HG02759 (cell line): Measurements from ENCODE around the gene DPEP2NB.
"Not testable (repeated sequence)": the region's sequence is repeated elsewhere in the genome, so short reads cannot be mapped to it uniquely, and the experiment has no call there.

Experiments
- ATAC-seq: cut with Tn5 transposase; IDR thresholded peaks from one replicate; pipeline ENCODE4 v1.9.1; 2021; ENCODE audit warnings: mild to moderate bottlenecking, moderate library complexity; ENCODE audit not compliant: unreplicated experiment

DPEP2NB gene

DNA sequence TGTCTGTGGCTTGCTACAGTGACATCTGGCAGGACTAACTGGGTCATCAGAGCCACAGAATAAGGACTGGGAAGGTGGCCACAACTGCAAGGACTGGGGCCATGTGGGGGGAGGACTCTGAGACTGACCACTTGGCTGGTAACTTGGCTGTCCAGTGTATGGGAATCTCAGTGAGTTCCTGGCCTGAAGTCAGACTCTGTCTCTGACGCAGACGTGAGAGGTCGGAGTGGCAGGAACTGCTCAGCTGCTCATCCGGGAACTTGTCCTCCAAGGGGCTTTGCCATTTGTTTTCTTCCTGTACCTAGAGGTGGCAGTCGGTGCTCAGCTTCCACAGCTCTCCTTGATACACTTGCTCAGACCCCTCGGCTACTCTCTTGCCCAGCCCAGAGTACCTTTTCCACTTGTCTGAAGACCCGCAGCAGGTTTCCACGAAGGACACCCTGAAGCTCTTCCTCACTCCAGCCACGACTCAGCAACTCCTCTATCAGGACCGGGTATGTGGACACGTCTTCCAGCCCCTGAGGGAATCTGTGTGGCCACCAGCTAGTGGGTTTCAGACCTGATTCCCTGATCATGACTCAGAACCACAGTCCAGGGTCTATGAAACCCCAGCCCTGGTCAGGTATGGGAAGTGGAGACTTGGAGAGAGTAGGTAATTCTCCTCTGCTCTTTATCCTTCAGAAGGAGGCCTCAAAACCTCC lies 28.1 kb downstream of the DPEP2NB start:
- no peak for ATAC-seq

DNA sequence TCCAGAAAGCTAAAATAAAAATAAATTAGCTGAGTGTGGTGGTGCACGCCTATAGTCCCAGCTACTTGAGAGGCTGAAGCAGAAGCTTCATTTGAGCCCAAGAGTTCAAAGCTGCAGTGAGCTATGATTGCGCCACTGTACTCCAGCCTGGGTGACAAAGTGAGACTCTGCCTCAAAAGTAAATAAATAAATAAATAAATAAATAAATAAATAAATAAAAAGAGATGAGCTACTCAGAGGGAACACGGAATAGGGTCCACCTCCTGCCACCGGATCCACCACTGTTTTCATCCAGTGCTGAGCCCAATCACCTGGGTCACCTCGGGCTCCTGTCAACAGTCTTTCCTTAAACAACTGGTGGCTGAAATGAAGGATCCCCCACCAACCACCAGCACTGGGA lies 28.8 kb downstream of the DPEP2NB start:
- ATAC-seq, result no peak

DNA sequence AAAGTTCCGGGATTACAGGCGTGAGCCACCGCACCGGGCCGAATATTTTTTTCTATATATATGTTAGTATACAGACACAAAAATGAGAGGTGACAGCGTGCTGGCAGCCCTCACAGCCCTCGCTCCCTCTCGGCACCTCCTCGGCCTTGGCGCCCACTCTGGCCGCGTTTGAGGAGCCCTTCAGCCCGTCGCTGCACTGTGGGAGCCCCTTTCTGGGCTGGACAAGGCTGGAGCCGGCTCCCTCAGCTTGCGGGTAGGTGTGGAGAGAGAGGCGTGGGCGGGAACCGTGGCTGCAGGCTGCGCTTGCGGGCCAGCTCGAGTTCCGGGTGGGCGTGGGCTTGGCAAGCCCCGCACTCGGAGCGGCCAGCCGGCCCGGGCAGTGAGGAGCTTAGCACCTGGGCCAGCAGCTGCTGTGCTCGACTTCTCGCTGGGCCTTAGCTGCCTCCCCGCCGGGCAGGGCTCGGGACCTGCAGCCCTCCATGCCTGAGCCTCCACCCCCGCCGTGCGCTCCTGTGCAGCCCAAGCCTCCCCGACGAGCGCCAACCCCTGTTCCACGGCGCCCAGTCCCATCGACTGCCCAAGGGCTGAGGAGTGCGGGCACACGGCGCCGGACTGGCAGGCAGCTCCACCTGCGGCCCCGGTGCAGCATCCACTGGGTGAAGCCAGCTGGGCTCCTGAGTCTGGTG lies 33.6 kb downstream of the DPEP2NB start:
- no peak for ATAC-seq

DNA sequence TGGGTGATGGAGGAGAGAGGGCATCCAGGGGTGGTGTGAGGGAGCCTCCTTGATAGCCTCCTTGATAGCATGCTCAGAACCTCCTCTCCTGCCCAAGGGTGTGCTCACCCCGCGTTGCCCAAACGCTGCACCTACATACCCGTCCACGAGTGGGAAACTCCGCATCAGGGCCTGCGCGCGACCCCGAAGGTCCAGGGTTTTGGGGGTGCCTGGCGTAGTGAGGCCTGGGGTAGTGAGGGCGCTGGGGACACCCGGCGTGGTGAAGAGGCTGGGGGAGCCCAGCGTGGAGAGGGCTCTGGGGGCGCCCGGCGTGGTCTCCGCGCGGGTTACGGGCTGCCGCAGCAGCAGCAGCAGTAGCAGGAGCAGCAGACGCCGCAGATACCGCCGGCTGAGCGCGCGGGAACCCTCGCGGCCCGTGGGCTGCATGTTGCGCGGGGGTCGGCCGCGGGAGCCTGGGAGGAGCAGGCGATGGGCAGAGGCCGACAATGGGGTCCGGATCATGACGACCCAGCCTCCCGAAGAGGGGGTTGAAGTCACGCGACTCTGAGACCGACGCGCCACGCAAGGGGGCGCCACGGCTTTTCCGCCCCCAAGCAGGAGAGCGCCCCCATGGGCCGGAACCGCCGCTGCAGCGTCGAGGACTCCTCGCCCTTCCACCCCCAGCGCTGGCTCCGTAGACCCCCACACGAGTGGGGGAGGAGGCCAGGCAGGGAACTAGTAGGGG lies 35.6 kb downstream of the DPEP2NB start, which contains the start of gene DPEP3:
Gene DPEP3, minus strand, starts transcription at position 545 of the 724 bp plus-strand sequence. Its CDS starts 119 bp downstream, at position 426.
- no peak for ATAC-seq

DNA sequence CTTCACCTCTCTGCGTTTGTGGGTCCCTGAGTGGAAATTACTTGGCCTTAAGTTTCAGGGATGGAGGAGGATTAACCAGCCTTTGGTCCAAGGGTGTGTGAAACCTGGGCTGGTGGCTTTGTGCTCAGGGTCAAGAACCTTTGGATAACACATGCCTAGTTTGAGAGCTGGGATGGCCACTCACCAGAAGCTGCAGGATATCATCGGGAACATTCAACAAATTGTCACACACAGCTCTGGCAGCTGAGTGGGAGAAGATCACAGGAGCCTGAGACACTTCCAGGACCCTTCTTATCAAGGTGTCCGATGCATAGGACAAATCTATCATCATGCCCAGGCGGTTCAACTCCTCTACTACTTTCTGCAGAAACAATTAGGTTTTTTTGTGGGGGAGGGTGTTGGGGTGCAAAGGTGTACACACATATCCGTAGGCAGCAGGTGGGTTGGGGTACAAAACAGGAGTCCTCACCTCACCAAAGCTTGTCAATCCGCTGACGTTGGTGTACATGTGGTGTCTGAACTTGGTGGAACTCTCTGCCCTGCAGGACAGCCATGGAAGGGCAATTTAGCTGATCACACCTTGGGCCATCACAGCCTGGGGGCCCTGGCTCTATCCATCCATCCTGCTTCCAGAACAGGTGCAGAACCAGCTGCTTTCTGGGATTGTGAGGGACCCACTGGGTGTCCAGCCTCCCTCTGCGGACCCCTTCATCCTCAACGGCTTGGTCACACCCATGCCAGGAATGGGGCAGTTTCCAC lies 38.1 kb downstream of the DPEP2NB start:
- no peak for ATAC-seq

DNA sequence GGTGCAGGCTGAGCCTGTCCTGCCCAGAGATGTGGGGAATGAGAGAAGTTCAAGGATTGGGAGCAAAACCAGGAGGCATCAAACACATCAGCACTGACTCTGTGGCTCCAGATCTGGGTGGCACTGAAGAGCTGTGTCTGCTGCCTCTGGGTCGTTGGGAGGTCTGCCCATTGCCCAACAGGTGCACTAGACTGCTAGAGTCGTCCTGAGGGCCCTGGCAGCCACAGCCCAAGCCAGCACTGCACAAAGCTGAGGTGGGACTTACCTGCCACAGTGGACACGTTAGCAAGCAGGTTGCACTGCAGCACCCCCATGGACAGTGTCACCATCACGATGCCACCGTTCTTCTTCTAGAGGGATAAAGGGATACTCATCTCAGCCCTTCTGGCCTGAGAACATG lies 38.7 kb downstream of the DPEP2NB start:
- ATAC-seq, result no peak

DNA sequence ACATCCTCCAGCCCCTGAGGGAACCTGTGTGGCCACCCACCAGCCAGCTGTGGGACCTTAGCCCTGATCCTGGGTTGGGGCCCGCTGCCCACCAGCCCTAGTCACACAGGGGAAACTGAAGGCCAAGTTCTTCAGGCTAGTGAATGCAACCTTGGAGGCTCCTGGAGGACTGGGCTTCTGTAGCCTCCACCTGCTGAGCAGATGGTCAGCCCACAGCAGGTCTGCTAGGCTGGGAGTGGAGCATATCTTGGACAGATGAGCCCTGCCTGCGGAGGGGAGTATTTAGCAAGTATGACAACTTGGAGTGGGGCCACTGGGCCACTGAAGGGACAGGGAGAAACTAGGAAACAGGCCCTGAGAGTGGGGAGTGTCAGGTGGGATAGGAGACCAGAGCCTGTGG lies 39.5 kb downstream of the DPEP2NB start:
- ATAC-seq, result no peak

DNA sequence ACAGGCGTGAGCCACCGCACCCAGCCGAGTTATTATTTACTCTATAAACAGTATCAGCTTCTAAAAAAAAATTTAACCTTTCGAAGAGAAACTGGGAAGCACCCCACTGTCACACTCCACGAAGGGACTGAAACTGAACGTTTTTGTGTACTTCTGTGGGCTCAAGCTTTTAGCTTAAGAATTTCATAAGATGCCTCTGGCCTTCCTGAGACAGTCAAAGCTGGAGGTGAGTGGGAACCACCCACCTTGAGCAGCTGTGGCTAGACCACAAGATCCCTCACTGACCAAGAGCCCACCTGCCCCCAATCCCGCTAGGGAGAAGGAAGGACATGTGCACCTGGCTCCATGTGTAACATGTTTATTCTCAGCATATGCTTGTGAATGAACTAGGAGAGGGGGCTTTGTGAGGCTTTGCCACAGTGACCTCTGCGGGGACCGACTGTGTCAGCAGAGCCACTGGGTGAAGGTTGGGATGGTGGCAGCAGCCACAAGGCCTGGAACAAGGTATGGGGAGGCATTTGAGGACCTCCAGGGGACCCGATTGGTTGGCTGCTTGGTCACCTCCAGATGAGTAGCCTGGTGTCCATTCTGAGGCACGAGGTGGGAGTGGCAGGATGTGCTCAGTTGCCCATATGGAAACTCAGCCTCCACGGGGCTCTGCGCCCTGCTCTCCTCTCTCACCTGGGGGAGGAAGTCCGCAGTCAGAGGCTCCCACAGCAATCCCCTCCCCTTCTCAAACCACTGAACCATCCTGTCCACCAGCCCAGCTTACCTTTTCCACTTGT lies 40.2 kb downstream of the DPEP2NB start:
- no peak for ATAC-seq

DNA sequence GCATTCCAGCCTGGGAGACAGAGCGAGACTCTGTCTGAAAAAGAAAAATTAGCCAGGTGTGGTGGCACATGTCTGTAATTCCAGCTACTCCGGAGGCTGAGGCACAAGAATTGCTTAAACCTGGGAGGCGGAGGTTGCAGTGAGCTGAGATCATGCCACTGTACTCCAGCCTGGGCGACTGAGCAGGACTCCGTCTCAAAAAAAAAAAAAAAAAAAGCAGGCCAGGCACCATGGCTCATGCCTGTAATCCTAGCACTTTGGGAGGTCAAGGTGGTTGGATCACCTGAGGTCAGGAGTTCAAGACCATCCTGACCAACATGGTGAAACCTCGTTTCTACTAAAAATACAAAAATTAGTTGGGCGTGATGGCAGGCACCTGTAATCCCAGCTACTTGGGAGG lies 43.4 kb downstream of the DPEP2NB start:
- ATAC-seq, result not testable (repeated sequence)

DNA sequence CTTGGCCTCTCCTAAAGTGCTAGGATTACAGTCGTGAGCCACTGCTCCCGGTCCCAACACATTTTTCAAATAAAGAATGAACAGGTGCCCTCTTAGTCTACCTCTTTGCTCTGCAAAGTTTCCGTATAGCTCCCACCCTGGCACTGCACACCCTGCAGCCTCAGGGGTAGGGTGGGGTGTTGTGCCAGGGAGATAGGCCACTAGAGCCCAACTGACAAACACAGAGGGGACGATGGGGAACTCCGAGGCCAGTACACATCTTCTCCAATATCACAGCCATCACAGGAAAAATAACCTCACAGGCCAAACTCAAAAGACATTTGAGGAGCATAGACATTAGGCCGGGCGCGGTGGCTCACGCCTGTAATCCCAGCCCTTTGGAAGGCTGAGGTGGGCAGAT lies 44.6 kb downstream of the DPEP2NB start:
- ATAC-seq, result no peak

DNA sequence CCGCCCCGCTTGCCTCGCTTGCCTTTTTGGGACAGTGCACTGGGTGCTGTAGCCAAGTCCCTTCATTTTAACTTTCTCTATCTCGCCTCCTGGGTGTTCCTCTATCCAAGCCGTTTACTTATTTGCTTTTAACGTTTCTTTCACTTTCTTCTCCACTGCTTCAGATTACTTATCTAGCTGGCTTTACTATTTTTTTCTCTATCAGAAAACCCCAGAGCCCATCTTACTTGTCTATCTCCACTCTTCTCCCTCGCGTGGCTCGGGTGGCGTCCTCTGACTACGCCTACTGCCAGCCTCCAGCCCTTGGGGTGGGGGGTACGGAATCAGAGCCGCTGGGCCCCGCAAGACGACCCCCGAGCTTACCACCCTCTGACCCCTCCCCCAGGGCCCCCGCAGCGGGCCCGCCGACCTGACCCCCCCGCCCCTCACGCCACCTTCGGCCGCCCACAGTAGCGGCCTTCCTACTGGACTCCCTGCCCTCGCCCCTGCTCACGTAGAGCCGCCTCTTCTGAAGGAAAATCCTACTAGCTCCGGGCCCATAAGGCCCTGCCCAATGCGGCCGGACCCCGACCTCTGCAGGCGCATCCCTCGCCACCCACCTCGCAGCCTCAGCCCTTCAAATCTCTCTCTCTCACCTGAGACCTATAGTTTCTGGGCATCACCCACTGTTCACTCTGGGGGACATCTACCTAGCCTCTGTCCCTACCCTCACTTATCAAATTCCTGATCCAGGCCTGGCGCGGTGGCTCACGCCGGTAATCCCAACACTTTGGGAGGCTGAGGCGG lies 46.3 kb downstream of the DPEP2NB start:
- no peak for ATAC-seq

DNA sequence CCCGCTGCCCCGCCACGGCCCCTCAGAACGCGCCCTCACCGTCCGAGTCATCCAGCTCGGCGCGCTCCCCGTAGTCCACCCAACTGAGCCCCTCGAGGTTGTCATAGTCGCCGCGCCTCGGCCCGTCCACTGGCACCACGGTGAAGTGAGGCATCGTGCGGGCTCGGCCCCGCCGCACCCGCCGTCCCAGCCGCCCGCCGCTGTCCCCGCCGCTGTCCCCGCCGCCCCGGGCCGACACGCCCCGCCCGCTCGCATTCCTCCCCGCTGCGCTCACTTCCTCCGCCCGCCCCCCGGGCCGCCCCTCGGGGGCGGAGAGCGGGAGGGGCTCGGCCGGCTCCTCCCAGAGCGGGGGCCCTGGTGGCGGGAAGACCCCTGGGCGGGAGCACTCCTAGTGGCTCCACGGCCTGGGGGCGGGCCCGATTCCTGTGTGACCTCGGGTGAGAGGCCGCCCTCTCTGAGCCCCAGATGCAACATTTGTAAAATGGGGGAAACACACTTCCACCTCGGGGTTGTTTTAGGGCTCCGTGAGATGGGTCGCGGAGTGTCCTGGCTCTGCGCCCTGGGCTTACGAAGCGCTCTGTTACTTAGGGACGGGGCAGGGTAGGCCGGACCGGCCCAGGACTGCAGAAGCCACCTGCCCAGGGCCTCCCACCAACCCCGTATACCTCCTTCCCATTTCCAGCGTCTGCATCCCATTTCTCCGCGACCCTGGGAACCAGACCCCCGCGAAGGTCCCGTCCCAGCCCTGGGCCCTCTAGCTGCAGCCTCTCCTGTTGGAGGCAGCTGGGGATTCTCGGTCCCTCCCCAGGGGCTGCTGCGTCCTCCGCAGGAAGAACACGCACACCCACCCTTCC lies 47.1 kb downstream of the DPEP2NB start, which contains the start of gene SLC12A4:
Gene SLC12A4, minus strand, starts transcription at position 238 of the 854 bp plus-strand sequence. Its CDS starts 84 bp downstream, at position 154.
- ATAC-seq, result peak; percentile 83

DNA sequence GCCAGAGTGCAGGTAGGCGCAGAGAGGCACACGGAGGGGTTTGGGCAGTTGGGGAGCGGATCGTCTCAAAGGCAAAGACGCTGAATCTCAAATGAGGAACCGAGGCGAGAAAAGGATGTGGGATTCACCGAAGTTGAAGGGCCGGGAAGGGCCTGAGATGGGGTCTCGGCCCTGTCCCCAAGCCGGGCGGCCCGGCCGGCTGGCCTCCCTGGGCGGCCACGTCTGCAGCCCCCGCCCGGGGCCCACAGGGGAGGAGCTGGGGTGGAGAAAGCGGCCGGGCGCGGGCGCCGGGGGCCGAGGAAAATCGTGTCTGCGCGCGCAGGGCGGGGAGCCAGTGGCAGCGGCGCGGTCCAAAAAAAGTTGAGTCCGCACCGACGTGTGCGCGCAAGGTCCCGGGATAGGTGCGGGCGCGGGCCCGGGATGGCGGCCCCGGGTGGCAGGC lies 47.7 kb downstream of the DPEP2NB start:
- peak; percentile 23 for ATAC-seq

DNA sequence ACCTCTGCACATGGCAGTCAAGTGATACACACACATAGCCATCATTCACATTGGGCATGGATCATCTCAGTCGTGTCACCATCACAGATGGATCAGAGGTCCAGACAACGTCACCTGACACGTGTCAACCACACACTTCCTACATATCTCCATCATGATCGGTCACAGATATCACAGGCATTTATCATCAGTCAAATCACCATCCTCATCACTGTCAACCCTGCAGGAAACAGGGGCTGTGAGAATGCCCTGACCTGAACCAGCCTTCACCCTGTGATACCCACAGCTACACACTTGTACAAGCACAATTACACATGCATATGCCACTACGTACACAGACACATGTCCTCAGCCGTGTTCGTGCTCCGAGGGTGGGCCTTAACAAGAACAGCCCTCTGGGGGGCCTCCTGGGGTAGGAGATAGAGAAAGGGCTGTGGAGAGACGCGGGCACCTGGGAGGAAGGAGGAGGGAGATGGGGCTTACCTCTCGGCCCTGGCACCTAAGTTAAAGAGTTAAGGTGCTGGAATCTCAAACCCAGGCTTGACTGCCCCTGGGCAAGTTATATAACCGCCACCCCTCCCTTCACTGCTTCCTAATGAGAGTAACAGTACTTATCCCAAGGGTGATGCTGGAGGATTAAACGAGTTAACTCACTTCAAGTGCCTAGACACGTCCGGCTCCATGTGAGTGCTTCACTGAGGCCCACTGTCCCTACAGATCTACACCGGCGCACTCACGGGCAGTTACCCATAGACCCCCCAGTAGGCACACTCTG lies 48.3 kb downstream of the DPEP2NB start:
- peak; percentile 3 for ATAC-seq

DNA sequence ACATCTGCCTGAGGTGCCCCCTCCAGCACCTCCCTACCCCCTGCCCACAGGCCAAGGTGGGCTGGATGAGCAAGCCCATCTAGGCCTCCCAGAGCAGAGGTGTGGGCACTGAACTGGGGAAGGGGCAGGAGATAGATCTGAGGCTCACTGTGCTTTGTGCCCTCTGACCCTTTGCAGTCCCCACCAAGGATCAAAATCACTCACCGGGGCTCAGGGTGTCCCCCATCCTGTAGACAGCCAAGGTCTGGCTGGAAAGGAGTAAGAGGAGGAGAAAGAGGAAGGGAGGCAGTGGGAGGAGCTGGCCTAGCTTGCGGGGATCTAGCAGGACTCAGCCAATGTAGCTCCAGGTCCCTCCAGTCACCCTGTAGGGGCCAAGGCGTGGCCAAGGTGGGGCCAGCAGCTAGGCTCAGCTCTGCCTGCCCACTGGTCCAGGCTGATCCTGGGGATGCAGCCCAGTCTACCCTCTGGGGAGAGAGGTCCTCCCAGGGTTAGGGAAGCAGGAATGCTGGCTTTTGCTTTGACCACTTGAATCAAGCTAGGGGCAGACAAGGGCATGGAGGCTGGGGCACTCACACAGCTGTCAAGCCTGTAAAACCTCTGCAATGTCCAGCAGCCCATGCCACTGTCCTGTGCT lies 49.0 kb downstream of the DPEP2NB start:
- no peak for ATAC-seq

DNA sequence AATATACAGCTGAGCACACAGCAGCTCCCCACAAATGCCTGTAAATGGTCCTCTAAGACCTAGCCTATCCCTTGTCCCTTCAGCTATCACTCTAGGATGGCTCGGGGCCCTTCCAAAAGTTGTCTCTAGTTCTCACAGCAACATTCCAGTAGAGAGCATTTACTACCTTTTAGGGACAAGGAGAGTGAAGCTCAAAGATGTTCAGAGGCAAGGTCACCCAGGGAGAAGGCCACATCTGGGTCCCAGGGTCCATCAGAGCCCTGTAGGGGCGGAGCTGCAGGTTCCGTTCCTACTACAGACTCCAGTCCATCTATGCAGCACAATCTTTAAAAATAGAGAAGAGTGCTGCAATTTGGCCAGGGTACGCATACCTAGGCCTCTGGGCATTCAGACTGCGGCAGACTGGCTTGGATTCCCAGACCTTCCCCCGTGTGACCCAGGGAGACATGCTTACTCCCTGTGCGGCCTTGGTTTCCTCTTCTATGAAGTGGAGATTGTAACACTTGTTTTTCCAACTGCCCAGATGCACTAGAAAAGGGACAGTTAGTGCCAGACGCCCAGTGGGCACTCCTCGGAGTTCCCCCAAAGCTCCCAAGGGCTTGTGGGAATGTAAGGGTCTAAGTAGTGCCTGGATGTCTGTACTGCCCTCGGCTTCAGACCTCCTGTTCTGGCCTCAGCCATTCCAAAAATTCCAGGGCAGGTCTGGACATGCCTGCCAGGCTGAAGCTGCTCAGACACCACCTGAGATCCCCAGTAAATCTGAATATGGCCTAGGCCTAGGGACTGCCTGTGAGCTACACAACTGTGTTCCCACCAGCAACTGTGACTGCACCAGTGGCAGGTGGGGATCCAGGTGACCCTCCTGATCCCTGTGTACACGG lies 49.8 kb downstream of the DPEP2NB start:
- ATAC-seq, result no peak
